ENCODE data around the gene KIF17.

Gene KIF17

GRCh38 chr1:20684050-20684620 lies 33.7 kb downstream of the KIF17 start:
- Histone ChIP-seq H3F3A (ENCODE audit: control insufficient read depth, insufficient read depth) (no peaks in the 10 kb centered on the region), H3K4me1 (ENCODE audit: control insufficient read depth, low read length) (peaks cover 12% of the 10 kb centered on the region), H3K36me3 (ENCODE audit: control insufficient read depth, low read length) (no peaks in the 10 kb centered on the region), H3K79me2 (ENCODE audit: control insufficient read depth, low read length) (no peaks in the 10 kb centered on the region), H3K9me3 (ENCODE audit: control insufficient read depth, insufficient read depth, low read length) (no peaks in the 10 kb centered on the region), H3K9me2 (replicated peaks; ENCODE audit: control insufficient read depth, low read length) (no peaks in the 10 kb centered on the region), H4K20me1 (ENCODE audit: control insufficient read depth, insufficient read depth, low read depth, low read length) (no peaks in the 10 kb centered on the region), H3K4me2 (ENCODE audit: low read length) (no peak overlapping the region), H3K27ac (ENCODE audit: low read depth, low read length) (no peak overlapping the region), H3K27me3 (ENCODE audit: control insufficient read depth, low read length) (peaks cover 2% of the 10 kb centered on the region; the same call in 1 of the 2 replicates), H3K4me3 (ENCODE audit: low read length) (no peak overlapping the region)
- TF ChIP-seq CTCF (IDR thresholded peaks at IDR 0.05; ENCODE audit: low read depth, low read length, poor library complexity, severe bottlenecking) = no peak
- no peak for TF ChIP-seq EZH2phosphoT487 (IDR thresholded peaks at IDR 0.05; ENCODE audit: borderline replicate concordance, low read length)

- no peak overlapping the region for H3K4me3 ChIP-seq (ENCODE audit: low read length)
- H3K9me2 ChIP-seq (replicated peaks; ENCODE audit: control insufficient read depth, low read length) = no peaks in the 10 kb centered on the region
- peaks cover 17% of the 10 kb centered on the region for H3K4me1 ChIP-seq (ENCODE audit: control insufficient read depth, low read length)
- no peaks in the 10 kb centered on the region for H3F3A ChIP-seq (ENCODE audit: control insufficient read depth, insufficient read depth)
- no peak overlapping the region for H3K27ac ChIP-seq (ENCODE audit: low read depth, low read length)
- H3K79me2 ChIP-seq (ENCODE audit: control insufficient read depth, low read length) = no peaks in the 10 kb centered on the region
- H3K4me2 ChIP-seq (ENCODE audit: low read length) = no peak overlapping the region
- H3K9me3 ChIP-seq (ENCODE audit: control insufficient read depth, insufficient read depth, low read length) = no peaks in the 10 kb centered on the region
- H4K20me1 ChIP-seq (ENCODE audit: control insufficient read depth, insufficient read depth, low read depth, low read length) = no peaks in the 10 kb centered on the region
- peaks cover 2% of the 10 kb centered on the region; the same call in 1 of the 2 replicates for H3K27me3 ChIP-seq (ENCODE audit: control insufficient read depth, low read length)
- TF ChIP-seq CTCF (IDR thresholded peaks at IDR 0.05; ENCODE audit: low read depth, low read length, poor library complexity, severe bottlenecking) = no peak
- TF ChIP-seq EZH2phosphoT487 (IDR thresholded peaks at IDR 0.05; ENCODE audit: borderline replicate concordance, low read length) = no peak
- no peaks in the 10 kb centered on the region for H3K36me3 ChIP-seq (ENCODE audit: control insufficient read depth, low read length)
These were observed 34.2 kb downstream of the KIF17 start for GRCh38 chr1:20683614-20684013.

GRCh38 chr1:20682571-20683236 lies 35.1 kb downstream of the KIF17 start:
- Histone ChIP-seq H3K4me3 (ENCODE audit: low read length) (no peak overlapping the region), H3K79me2 (ENCODE audit: control insufficient read depth, low read length) (no peaks in the 10 kb centered on the region), H3K27me3 (ENCODE audit: control insufficient read depth, low read length) (peaks cover 2% of the 10 kb centered on the region; the same call in 1 of the 2 replicates), H4K20me1 (ENCODE audit: control insufficient read depth, insufficient read depth, low read depth, low read length) (no peaks in the 10 kb centered on the region), H3K36me3 (ENCODE audit: control insufficient read depth, low read length) (no peaks in the 10 kb centered on the region), H3K4me1 (ENCODE audit: control insufficient read depth, low read length) (peaks cover 21% of the 10 kb centered on the region), H3K27ac (ENCODE audit: low read depth, low read length) (no peak overlapping the region), H3K4me2 (ENCODE audit: low read length) (no peak overlapping the region; the same call in 1 of the 2 replicates), H3K9me2 (replicated peaks; ENCODE audit: control insufficient read depth, low read length) (no peaks in the 10 kb centered on the region), H3K9me3 (ENCODE audit: control insufficient read depth, insufficient read depth, low read length) (no peaks in the 10 kb centered on the region), H3F3A (ENCODE audit: control insufficient read depth, insufficient read depth) (no peaks in the 10 kb centered on the region)
- no peak for TF ChIP-seq EZH2phosphoT487 (IDR thresholded peaks at IDR 0.05; ENCODE audit: borderline replicate concordance, low read length)
- TF ChIP-seq CTCF (IDR thresholded peaks at IDR 0.05; ENCODE audit: low read depth, low read length, poor library complexity, severe bottlenecking) = no peak

Data from DOHH2 (cell line).